KG1 (cell line): ENCODE measurements around the gene ACER3.
"Not testable (repeated sequence)": the region's sequence is repeated elsewhere in the genome, so short reads cannot be mapped to it uniquely, and the experiment has no call there.

Source experiments
- DNase-seq: peaks from one replicate; lab custom pipeline; 2025; lab: John Stamatoyannopoulos, UW

The ACER3 gene

DNA sequence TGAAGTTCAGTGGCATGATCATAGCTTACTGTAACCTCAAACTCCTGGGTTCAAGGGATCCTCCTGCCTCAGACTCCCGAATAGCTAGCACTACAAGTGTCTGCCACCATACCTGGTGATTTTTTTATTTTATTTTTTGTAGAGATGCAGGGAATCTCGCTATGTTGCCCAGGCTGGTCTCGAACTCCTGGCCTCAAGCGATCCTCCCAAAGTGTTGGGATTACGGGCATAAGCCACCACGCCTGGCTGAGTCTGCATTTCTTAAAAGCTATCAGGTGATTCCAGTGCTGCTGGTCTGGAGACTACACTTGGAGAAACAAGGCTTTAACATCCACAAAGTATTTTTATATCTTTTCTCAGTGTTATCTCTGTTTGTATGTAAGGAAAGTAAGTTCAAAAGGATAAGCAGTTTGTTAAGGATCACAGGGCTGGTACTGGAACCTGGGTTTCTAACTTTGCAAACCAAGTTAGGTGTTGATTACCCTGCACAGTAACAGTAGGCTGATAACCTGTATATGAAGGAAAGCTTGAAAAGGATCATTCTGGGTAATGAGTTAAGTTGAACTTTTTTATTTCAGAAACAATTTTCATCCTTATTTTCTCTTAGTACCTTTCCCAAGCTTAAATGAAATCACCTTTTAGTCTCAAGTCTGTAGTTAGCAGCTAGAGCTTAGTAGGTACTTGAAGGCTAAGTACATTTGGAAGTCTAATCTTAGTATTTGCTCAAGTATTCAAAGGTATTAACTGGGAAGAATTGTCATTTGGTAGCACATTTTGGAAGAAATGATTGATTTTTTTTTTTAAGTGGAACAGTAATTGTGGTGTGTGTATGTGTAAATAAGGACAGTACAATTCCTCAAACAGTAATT is 12.5 kb downstream of the ACER3 start:
- DNase-seq, result no peak

- DNase-seq, result no peak
Measured at GRCh38 chr11:76878014-76878413, 17.3 kb downstream of the ACER3 start.

DNA sequence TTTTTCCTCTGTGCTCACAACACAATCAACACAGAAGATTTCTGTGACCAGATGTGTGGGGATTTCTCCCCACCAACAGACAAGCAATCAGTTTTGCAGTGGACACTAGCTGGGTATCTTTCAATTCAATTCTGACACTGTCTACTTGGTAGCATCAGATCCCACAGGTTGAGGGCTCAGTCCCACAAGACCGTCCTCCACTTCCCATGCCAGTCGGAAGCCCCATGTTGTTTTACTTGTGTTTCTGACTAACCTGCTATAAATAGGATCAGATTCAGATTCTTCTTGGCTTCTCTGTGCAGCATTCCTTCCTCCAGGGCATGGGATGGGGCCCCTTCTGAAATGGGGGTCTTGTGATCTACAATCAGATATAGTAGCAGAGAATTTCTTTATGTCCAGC is 19.6 kb downstream of the ACER3 start:
- no peak for DNase-seq

- DNase-seq, result no peak
Measured at GRCh38 chr11:76880956-76881355, 20.2 kb downstream of the ACER3 start.

GRCh38 chr11:76885390-76886097 is 24.8 kb downstream of the ACER3 start:
- DNase-seq, result no peak

DNA sequence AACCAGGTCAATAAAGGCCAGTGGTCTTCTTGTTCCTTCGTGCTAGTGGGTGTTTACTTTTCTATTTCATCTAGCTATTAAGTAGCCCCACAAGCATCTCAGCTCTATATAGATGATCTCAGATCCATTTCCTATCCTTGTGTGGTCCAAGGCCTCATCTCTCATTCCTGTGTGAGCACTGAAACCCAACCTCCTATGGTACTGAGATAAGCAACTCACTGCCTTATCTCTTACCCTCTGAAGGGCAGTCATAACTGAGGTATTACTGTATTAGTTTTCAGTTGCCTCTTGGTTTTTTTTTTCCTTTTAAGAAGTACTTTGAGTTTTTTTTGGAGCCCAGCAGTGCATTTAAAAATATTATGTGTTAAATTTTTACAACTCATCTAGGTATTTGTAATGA is 28.3 kb downstream of the ACER3 start:
- no peak for DNase-seq

GRCh38 chr11:76889411-76889975 is 28.8 kb downstream of the ACER3 start:
- no peak for DNase-seq

GRCh38 chr11:76890329-76890728 is 29.6 kb downstream of the ACER3 start:
- no peak for DNase-seq

DNA sequence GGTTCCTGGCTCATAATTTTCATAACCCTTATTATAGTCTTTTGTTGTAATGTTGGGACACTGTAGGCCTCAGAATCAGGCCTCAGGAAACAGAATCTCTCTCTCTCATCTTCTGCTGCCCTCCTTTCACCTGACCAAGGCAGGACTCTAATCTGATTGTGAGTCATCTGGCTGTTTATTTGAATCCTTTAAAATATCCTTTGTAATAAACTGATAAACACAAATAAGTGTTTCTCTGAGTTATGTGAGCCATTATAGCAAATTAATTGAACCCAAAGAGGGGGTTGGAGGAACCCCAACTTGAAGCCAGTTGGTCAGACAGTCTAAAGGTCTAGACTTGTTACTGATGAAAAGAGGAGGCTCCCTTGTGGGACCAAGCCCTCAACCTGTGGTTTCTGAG is 30.6 kb downstream of the ACER3 start:
- no peak for DNase-seq

GRCh38 chr11:76891793-76892192 is 31.1 kb downstream of the ACER3 start:
- no peak for DNase-seq

DNA sequence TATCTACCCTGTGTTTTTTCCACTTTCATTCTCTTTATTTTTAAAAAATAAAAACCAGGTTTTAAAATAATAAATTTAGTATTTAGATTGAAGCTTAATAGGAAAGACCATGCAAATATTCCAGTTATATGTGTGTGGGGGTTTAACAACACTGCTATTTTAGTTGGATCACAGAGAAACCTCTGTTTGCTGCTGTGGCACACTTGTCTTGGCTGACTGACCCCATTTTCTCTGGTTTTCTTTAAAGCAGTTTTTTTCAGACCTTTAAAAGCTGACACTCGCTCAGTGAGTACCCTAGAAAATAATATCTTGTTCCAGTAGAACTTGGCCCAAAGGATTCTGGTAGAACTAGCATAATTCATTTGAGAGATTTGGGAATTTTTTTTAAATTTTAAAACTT is 31.6 kb downstream of the ACER3 start:
- no peak for DNase-seq

GRCh38 chr11:76897233-76897632 is 36.5 kb downstream of the ACER3 start:
- DNase-seq, result no peak

GRCh38 chr11:76901144-76901543 is 40.4 kb downstream of the ACER3 start:
- no peak for DNase-seq

GRCh38 chr11:76901622-76902021 is 40.9 kb downstream of the ACER3 start:
- not testable (repeated sequence) for DNase-seq

DNA sequence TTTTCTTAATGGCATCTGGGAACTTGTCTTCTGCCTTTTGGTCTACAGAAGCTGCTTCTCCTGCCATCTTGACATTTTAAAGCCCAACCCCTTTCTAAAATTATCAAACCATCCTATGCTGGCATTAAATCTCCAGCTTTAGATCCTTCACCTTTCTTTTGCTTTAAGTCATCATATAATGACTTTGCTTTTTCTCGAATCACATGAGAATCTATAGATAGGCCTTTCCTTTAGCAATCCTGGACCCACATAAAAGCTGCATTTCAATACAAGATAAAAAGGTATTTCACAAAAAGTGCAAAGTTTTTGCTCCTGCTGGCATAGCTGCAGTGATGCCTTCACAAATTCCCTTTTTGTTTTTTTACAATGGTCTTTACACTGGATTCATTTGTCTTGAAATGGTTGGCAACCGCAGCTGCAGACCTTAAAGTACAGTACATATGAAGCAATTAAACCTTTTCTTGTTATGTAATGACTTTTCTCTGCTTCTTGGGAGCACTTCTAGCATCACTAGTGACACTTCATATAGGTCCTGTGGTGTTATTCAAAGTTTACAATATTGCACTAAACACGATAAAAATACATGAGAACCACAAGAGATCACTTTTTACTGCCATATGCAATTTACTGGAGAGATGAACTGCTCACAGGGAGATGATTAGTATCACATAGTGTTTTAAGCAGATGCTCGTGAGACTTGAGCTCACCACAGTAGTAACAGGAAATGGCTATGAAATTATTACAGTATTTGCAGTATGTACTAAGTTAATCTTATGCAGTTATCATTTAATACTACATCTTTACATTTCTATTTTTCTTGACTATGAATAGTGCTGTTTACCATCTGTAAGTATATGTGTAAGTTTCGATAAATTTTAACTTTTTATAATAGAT is 41.6 kb downstream of the ACER3 start:
- no peak for DNase-seq

GRCh38 chr11:76903325-76903724 is 42.6 kb downstream of the ACER3 start:
- DNase-seq, result no peak

DNA sequence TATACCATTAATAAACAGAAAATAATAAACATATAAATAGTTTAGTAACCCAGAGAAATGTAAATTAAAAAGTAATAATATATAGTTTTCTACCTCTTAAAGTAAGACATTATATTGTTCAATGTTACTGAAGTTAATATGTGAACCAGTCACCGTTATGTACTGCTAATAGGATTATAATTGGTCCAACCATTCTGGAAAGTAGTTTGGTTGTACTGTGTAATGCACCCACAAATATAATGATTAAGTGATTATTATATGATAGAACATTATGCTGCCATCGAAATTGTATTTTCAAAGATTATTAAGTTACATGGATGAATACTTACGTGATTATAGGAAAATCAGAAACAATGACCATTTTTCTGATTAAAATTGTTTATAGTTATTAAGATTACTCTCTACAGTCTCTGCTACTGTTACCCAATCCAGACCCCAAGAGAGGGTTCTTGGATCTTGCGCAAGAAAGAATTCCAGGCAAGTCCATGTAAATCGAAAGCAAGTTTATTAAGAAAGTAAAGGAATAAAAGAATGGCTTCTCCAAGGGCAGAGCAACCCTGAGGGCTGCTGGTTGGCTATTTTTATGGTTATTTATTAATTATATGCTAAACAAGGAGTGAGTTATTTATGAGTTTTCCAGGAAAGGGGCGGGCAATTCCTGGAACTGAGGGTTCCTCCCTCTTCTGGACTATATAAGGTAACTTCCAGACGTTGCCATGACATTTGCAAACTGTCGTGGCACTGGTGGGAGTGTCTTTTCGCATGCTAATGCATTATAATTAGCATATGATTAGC is 50.1 kb downstream of the ACER3 start:
- no peak for DNase-seq

DNA sequence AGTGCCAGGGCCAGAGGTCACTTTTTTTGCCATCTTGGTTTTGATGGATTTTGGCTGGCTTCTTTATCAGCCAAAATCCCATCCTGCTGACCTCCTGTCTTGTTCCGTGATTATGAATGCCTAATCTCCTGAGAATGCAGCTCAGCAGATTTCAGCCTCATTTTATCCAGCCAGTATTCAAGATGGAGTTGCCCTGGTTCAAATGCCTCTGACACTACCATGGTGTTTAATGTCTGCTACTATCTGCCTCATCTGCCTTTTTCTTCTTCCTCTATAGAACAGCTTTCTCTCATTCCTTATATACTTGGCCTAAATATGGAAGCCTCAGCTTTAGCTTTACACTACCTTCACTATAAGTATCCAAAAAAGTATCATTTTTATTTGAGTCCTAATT is 50.7 kb downstream of the ACER3 start:
- DNase-seq, result no peak

- no peak for DNase-seq
Measured at GRCh38 chr11:76916712-76917111, 56.0 kb downstream of the ACER3 start.

DNA sequence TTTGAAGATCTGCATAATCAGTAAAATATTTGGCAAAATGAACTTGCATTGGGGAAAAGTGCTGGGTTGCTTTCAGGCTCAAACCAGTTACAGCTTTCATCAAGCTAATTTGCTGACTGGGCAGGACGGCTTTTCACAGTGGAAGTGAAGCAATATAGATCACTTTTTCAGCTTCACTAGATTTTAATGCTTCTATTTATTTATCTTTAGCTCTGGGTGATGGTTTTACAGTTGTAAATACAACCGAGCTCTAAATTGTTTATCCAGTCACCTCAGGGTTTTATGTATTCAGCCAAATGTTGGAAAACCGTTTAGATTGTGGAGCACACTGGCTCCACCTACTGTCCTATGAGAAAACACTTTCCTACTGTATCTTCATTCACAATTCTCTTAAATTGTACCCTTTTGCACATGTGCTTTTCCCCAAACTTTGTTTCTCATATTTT is 58.2 kb downstream of the ACER3 start:
- DNase-seq, result peak; percentile 64

GRCh38 chr11:76919467-76919866 is 58.7 kb downstream of the ACER3 start:
- no peak for DNase-seq
